Right lung (tissue), 5 donors: ENCODE data around the gene CCDC60. TPM values are rescaled to one million over a fixed set of nuclear protein-coding genes. Genes with fewer than 3 reads are reported as not detected.

Experiments used
- DNase-seq, 2 donors: peaks; one replicate each; pipeline ENCODE4 v3.0.0-alpha.2; 2013
- polyA plus RNA-seq, 5 donors: library from polyadenylated mRNA; unstranded; fragments of 120-200 nt; gene quantifications; one replicate each; pipeline versions ENCODE4 v1.2.1 to v1.2.3, GENCODE V29; 2013; ENCODE audit warnings: inconsistent platforms in 1 of 5, low replicate concordance in 1 of 5; ENCODE audit not compliant: insufficient read length in 5 of 5, insufficient read depth in 1 of 5

CCDC60 gene
- polyA plus RNA-seq, 5 donors: 0.73 to 2.8 (median 1.6) TPM

- DNase-seq: no peak
Observed at GRCh38 chr12:119446459-119446858, 111.9 kb downstream of the CCDC60 start.

GRCh38 chr12:119447126-119447525 lies 112.6 kb downstream of the CCDC60 start:
- no peak for DNase-seq

GRCh38 chr12:119447618-119448017 lies 113.1 kb downstream of the CCDC60 start:
- DNase-seq: no peak

GRCh38 chr12:119448611-119449131 lies 114.1 kb downstream of the CCDC60 start:
- no peak for DNase-seq

GRCh38 chr12:119450771-119451170 lies 116.2 kb downstream of the CCDC60 start:
- no peak for DNase-seq

GRCh38 chr12:119456824-119457223 lies 122.3 kb downstream of the CCDC60 start:
- DNase-seq: no peak

- no peak for DNase-seq
Observed at GRCh38 chr12:119457271-119457670, 122.7 kb downstream of the CCDC60 start.

GRCh38 chr12:119459481-119459880 lies 125.0 kb downstream of the CCDC60 start:
- DNase-seq: no peak

GRCh38 chr12:119460876-119461275 lies 126.3 kb downstream of the CCDC60 start:
- DNase-seq: no peak

- DNase-seq: no peak
Observed at GRCh38 chr12:119461636-119462214, 127.2 kb downstream of the CCDC60 start.

- DNase-seq: peak in 1 of 2 donors; percentile 16
Observed at GRCh38 chr12:119463211-119463926, 128.8 kb downstream of the CCDC60 start.

- no peak for DNase-seq
Observed at GRCh38 chr12:119468296-119468695, 133.8 kb downstream of the CCDC60 start.

- DNase-seq: no peak
Observed at GRCh38 chr12:119475650-119476049, 141.1 kb downstream of the CCDC60 start.

GRCh38 chr12:119476951-119477350 lies 142.4 kb downstream of the CCDC60 start:
- no peak for DNase-seq

- no peak for DNase-seq
Observed at GRCh38 chr12:119479121-119479561, 144.6 kb downstream of the CCDC60 start.

GRCh38 chr12:119480551-119480950 lies 146.0 kb downstream of the CCDC60 start:
- no peak for DNase-seq

GRCh38 chr12:119486599-119487154 lies 152.1 kb downstream of the CCDC60 start:
- DNase-seq: no peak

- no peak for DNase-seq
Observed at GRCh38 chr12:119491814-119492213, 157.3 kb downstream of the CCDC60 start.

- no peak for DNase-seq
Observed at GRCh38 chr12:119500209-119500608, 165.7 kb downstream of the CCDC60 start.

- no peak for DNase-seq
Observed at GRCh38 chr12:119501052-119501451, 166.5 kb downstream of the CCDC60 start.

- no peak for DNase-seq
Observed at GRCh38 chr12:119505001-119505400, 170.5 kb downstream of the CCDC60 start.

- DNase-seq: peak; percentile 8 to 12
Observed at GRCh38 chr12:119512772-119513497, 178.4 kb downstream of the CCDC60 start.
